Stimulated activated CD4-positive, alpha-beta T cell treated with anti-CD3 and anti-CD28 coated beads, Interleukin-1b, Interleukin-23, amount 100 ng/mL, for 1 hour (primary cell): ENCODE data around the gene FXYD4.
A peak's percentile ranks its signal among the peaks of the same experiment; 100 is the strongest.
"Not testable (repeated sequence)": the region's sequence is repeated elsewhere in the genome, so short reads cannot be mapped to it uniquely, and the experiment has no call there.

Source experiments
- DNase-seq, 2 donors: peaks; one replicate each; pipeline ENCODE4 v3.0.0-alpha.2; 2020; ENCODE audit warnings: low read depth in 2 of 2

FXYD4 gene

GRCh38 chr10:43417950-43418768, 46.7 kb downstream of the FXYD4 start:
- DNase-seq: no peak

GRCh38 chr10:43419997-43420368, 48.5 kb downstream of the FXYD4 start:
- DNase-seq: no peak

- peak in 1 of 2 donors; percentile 52 for DNase-seq
Observed at GRCh38 chr10:43420369-43421200, 49.1 kb downstream of the FXYD4 start.

GRCh38 chr10:43421201-43421507, 49.7 kb downstream of the FXYD4 start:
- no peak for DNase-seq

GRCh38 chr10:43421519-43421918, 50.1 kb downstream of the FXYD4 start:
- DNase-seq: no peak

- not testable (repeated sequence) for DNase-seq
Observed at GRCh38 chr10:43421944-43422343, 50.5 kb downstream of the FXYD4 start.

- DNase-seq: no peak
Observed at GRCh38 chr10:43424416-43424815, 53.0 kb downstream of the FXYD4 start.
